Mesenchymal stem cell (in vitro differentiated cells and primary cell): ENCODE data around the gene ACBD6.

ENCODE experiments used
- DNase-seq: peaks from one replicate; pipeline ENCODE4 v3.0.0-alpha.2; 2013
- H2AFZ ChIP-seq: one replicate; pipeline ENCODE4 v1.6.1; 2013; ENCODE audit warnings: low read depth, mild to moderate bottlenecking, control low read depth, inconsistent platforms, low read length, moderate library complexity
- H2AK5ac ChIP-seq: 2 replicates; pipeline ENCODE4 v1.6.1; 2013; ENCODE audit warnings: low read length, moderate library complexity, mild to moderate bottlenecking, inconsistent platforms; ENCODE audit not compliant: severe bottlenecking
- H2BK120ac ChIP-seq: one replicate; pipeline ENCODE4 v1.6.1; 2013; ENCODE audit warnings: low read depth, mild to moderate bottlenecking, inconsistent platforms, low read length, moderate library complexity
- H2BK12ac ChIP-seq, 2 experiments: one replicate each; pipeline ENCODE4 v1.6.1; 2013; ENCODE audit warnings: inconsistent platforms in 2 of 2, low read length in 2 of 2, mild to moderate bottlenecking in 2 of 2, moderate library complexity in 2 of 2, control low read depth in 1 of 2
- H2BK15ac ChIP-seq: one replicate; pipeline ENCODE4 v1.6.1; 2013; ENCODE audit warnings: mild to moderate bottlenecking, low read depth, inconsistent platforms; ENCODE audit not compliant: poor library complexity, severe bottlenecking
- H2BK5ac ChIP-seq: 2 replicates; pipeline ENCODE4 v1.6.1; 2013; ENCODE audit warnings: low read depth, mild to moderate bottlenecking, low read length, control low read depth, inconsistent platforms; ENCODE audit not compliant: poor library complexity, severe bottlenecking
- H3K14ac ChIP-seq, 2 experiments: one replicate each; pipeline ENCODE4 v1.6.1; 2013; ENCODE audit warnings: inconsistent platforms in 2 of 2, low read length in 2 of 2, control low read depth in 1 of 2, mild to moderate bottlenecking in 1 of 2, moderate library complexity in 1 of 2
- H3K18ac ChIP-seq, 2 experiments: one replicate each; pipeline ENCODE4 v1.6.1; 2013; ENCODE audit warnings: inconsistent platforms in 2 of 2, low read length in 2 of 2, control low read depth in 1 of 2, low read depth in 1 of 2, mild to moderate bottlenecking in 1 of 2
- H3K23ac ChIP-seq, 2 experiments: one replicate each; pipeline ENCODE4 v1.6.1; 2013; ENCODE audit warnings: inconsistent platforms in 2 of 2, low read length in 2 of 2, mild to moderate bottlenecking in 2 of 2, moderate library complexity in 2 of 2, control low read depth in 1 of 2
- H3K27ac ChIP-seq: 2 replicates; pipeline ENCODE4 v1.5.1; 2013; ENCODE audit warnings: mild to moderate bottlenecking, moderate library complexity, low read length, control low read depth, inconsistent platforms; ENCODE audit not compliant: poor library complexity, severe bottlenecking
- H3K27me3 ChIP-seq, 2 experiments: 2 replicates each; pipeline versions ENCODE4 v1.6.1 to v1.7.0; 2013; ENCODE audit warnings: low read length in 2 of 2, mild to moderate bottlenecking in 2 of 2, moderate library complexity in 2 of 2, control low read depth in 1 of 2, inconsistent platforms in 1 of 2; ENCODE audit not compliant: control insufficient read depth in 1 of 2, insufficient read depth in 1 of 2
- H3K36me3 ChIP-seq, 2 experiments: 2 replicates each; pipeline versions ENCODE4 v1.6.1 to v1.7.0; 2013; ENCODE audit warnings: low read length in 2 of 2, control low read depth in 1 of 2, inconsistent platforms in 1 of 2, low read depth in 1 of 2, mild to moderate bottlenecking in 1 of 2; ENCODE audit not compliant: insufficient read depth in 2 of 2, control insufficient read depth in 1 of 2
- H3K4ac ChIP-seq, 2 experiments: one replicate each; pipeline ENCODE4 v1.6.1; 2013; ENCODE audit warnings: inconsistent platforms in 2 of 2, low read length in 2 of 2, mild to moderate bottlenecking in 2 of 2, moderate library complexity in 2 of 2, control low read depth in 1 of 2, low read depth in 1 of 2
- H3K4me1 ChIP-seq: 2 replicates; pipeline ENCODE4 v1.6.1; 2013; ENCODE audit warnings: low read depth, low read length, control low read depth; ENCODE audit not compliant: control insufficient read depth, insufficient read depth
- H3K4me2 ChIP-seq: 2 replicates; pipeline ENCODE4 v1.6.1; 2013; ENCODE audit warnings: low read length, mild to moderate bottlenecking, inconsistent platforms; ENCODE audit not compliant: poor library complexity, severe bottlenecking
- H3K4me3 ChIP-seq, 2 experiments: 2 replicates each; pipeline versions ENCODE4 v1.5.1 to v1.7.0; 2013; ENCODE audit warnings: low read length in 2 of 2, mild to moderate bottlenecking in 2 of 2, control low read depth in 1 of 2, low read depth in 1 of 2; ENCODE audit not compliant: insufficient read depth in 1 of 2
- H3K79me1 ChIP-seq: replicated peaks from 2 replicates; pipeline ENCODE4 v1.6.1; 2013; ENCODE audit warnings: mild to moderate bottlenecking, control low read depth, low read length, inconsistent platforms; ENCODE audit not compliant: poor library complexity, severe bottlenecking
- H3K9ac ChIP-seq: 2 replicates; pipeline ENCODE4 v1.7.0; 2013; ENCODE audit warnings: mild to moderate bottlenecking, low read length, moderate library complexity
- H3K9me3 ChIP-seq: 2 replicates; pipeline ENCODE4 v1.7.0; 2013; ENCODE audit warnings: mild to moderate bottlenecking, low read length; ENCODE audit not compliant: control insufficient read depth
- H4K8ac ChIP-seq: one replicate; pipeline ENCODE4 v1.6.1; 2013; ENCODE audit warnings: inconsistent platforms, mild to moderate bottlenecking, low read length, moderate library complexity
- H4K91ac ChIP-seq: one replicate; pipeline ENCODE4 v1.6.1; 2013; ENCODE audit warnings: mild to moderate bottlenecking, low read length, inconsistent platforms
- WGBS: methylation state at CpG from one replicate; pipeline ENCODE4 v1.1.7; 2013; ENCODE audit warnings: mixed read lengths; 5-methylcytosine and 5-hydroxymethylcytosine counted together

The ACBD6 gene

GRCh38 chr1:180402001-180402400 lies 100.4 kb downstream of the ACBD6 start:
- Histone ChIP-seq H3K9me3 (no peaks in the 10 kb centered on the region), H2BK5ac (no peak overlapping the region), H3K36me3 (peaks cover 3 to 10% of the 10 kb centered on the region in 2 experiments), H3K79me1 (peaks cover 7% of the 10 kb centered on the region), H2AFZ (no peak overlapping the region), H2BK120ac (no peak overlapping the region), H3K18ac (no peak overlapping the region), H3K14ac (no peak overlapping the region), H3K4me3 (no peak overlapping the region), H2AK5ac (no peak overlapping the region), H2BK12ac (no peak overlapping the region), H3K9ac (no peak overlapping the region), H3K27ac (no peak overlapping the region), H4K8ac (no peak overlapping the region), H3K4ac (no peak overlapping the region), H4K91ac (no peak overlapping the region), H3K23ac (no peak overlapping the region), H3K4me1 (no peaks in the 10 kb centered on the region), H2BK15ac (no peak overlapping the region), H3K27me3 (no peaks in the 10 kb centered on the region), H3K4me2 (no peak overlapping the region)
- no CpG with 5 or more reads among the region's 1 CpG for WGBS
- no peak for DNase-seq

DNA sequence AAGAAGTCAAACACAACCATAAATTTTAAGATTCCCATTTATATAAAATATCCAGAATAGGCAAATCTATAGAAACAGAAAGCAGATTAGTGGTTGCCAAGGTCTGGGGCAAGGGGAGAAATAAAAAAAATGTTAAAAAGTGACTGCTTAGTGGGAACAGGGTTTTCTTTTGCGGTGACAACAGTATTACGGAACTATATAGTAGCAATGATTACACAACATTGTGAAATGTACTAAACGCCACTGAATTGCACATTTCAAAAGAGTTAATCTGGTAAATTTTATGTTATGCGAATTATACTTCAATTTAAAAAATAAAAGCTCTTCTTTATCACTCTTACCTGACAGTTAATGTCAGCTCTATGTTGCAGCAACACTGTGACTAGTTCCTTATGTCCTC lies 105.2 kb downstream of the ACBD6 start:
- H3K9ac ChIP-seq = no peak overlapping the region
- no peak overlapping the region for H4K8ac ChIP-seq
- H2AFZ ChIP-seq = no peak overlapping the region
- WGBS = 100% methylated on average over 3 of the region's 4 CpGs
- H3K4me2 ChIP-seq = no peak overlapping the region
- no peak overlapping the region for H2BK15ac ChIP-seq
- H3K4me1 ChIP-seq = no peaks in the 10 kb centered on the region
- no peaks in the 10 kb centered on the region for H3K27me3 ChIP-seq
- H3K9me3 ChIP-seq = peaks cover 5% of the 10 kb centered on the region
- no peak overlapping the region for H3K4ac ChIP-seq
- H4K91ac ChIP-seq = no peak overlapping the region
- peaks cover 8% of the 10 kb centered on the region for H3K79me1 ChIP-seq
- H3K4me3 ChIP-seq = no peak overlapping the region
- no peak overlapping the region for H2BK120ac ChIP-seq
- H3K23ac ChIP-seq = no peak overlapping the region
- no peak overlapping the region for H3K14ac ChIP-seq
- no peak overlapping the region for H2BK12ac ChIP-seq
- peaks cover 3 to 31% of the 10 kb centered on the region in 2 experiments for H3K36me3 ChIP-seq
- no peak for DNase-seq
- no peak overlapping the region for H3K18ac ChIP-seq
- no peak overlapping the region for H2BK5ac ChIP-seq
- H3K27ac ChIP-seq = no peak overlapping the region
- H2AK5ac ChIP-seq = no peak overlapping the region

GRCh38 chr1:180392427-180393145 lies 109.8 kb downstream of the ACBD6 start:
- Histone ChIP-seq H2BK5ac (no peak overlapping the region), H3K23ac (no peak overlapping the region), H2AK5ac (no peak overlapping the region), H3K27ac (no peak overlapping the region), H3K14ac (no peak overlapping the region), H3K9ac (no peak overlapping the region), H3K9me3 (peaks cover 5% of the 10 kb centered on the region), H2BK120ac (no peak overlapping the region), H3K4me2 (no peak overlapping the region), H3K4ac (no peak overlapping the region), H4K91ac (no peak overlapping the region), H3K27me3 (no peaks in the 10 kb centered on the region), H2BK12ac (no peak overlapping the region), H2AFZ (no peak overlapping the region), H3K4me1 (no peaks in the 10 kb centered on the region), H3K4me3 (no peak overlapping the region), H4K8ac (no peak overlapping the region), H3K18ac (no peak overlapping the region), H2BK15ac (no peak overlapping the region), H3K79me1 (peaks cover 8% of the 10 kb centered on the region), H3K36me3 (peaks cover 0 to 34% of the 10 kb centered on the region in 2 experiments)
- WGBS = over 99% methylated on average over 3 of the region's 7 CpGs
- DNase-seq = no peak

- Histone ChIP-seq H2BK15ac (no peak overlapping the region), H3K4ac (no peak overlapping the region), H3K27me3 (no peaks in the 10 kb centered on the region), H3K4me3 (no peak overlapping the region), H3K4me2 (no peak overlapping the region), H3K79me1 (peaks cover 12% of the 10 kb centered on the region), H2BK5ac (no peak overlapping the region), H3K18ac (no peak overlapping the region), H2AFZ (no peak overlapping the region), H2BK12ac (no peak overlapping the region), H3K9me3 (peaks cover 5% of the 10 kb centered on the region), H3K14ac (no peak overlapping the region), H3K23ac (no peak overlapping the region), H3K27ac (no peak overlapping the region), H4K8ac (no peak overlapping the region), H4K91ac (no peak overlapping the region), H2AK5ac (no peak overlapping the region), H2BK120ac (no peak overlapping the region), H3K9ac (no peak overlapping the region), H3K36me3 (peaks cover 0 to 34% of the 10 kb centered on the region in 2 experiments), H3K4me1 (no peaks in the 10 kb centered on the region)
- no peak for DNase-seq
These were observed 110.4 kb downstream of the ACBD6 start for GRCh38 chr1:180392020-180392419.
